GM18861 (cell line): ENCODE results near the gene MUC3A.

Experiments used
- ATAC-seq: cut with Tn5 transposase; IDR thresholded peaks from one replicate; pipeline ENCODE4 v1.9.1; 2021; ENCODE audit not compliant: unreplicated experiment

Gene MUC3A

DNA sequence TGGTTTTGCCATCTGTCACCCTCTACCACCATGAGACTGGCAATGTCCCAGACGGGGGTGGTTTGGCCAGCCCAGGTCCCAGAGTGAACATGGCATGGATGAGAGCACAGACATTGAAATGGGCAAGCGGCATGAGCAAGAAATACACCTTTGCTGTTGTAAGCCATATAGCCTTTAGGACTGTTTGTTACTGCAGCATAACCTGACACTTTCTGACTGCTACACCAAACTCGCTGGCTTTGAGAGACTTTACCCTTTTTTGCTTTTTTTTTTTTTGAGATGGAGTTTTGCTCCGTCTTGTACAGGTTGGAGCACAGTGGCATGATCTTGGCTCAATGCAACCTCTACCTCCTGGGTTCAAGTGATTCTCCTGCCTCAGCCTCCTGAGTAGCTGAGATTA, 5.2 kb upstream of the MUC3A start:
- no peak for ATAC-seq

GRCh38 chr7:100946111-100946510, 3.2 kb upstream of the MUC3A start:
- no peak for ATAC-seq

GRCh38 chr7:100946766-100947365, 2.5 kb upstream of the MUC3A start:
- no peak for ATAC-seq

DNA sequence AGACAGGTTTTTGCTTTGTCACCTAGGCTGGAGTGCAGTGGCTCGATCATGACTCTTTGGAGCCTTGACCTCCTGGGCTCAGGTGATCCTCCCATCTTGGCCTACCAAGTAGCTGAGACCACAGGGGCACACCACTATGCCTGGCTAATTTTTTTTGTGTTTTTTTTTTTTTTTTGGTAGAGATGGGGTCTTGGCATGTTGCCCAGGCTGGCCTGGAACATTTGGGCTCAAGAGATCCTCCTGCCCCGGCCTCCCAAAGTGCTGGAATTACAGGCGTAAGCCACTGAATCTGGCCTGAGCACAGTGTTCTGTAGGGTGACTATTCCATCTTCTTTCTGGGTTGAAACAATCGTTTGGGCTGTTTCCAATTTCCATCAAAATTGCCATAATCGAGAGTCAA, 1.5 kb upstream of the MUC3A start:
- no peak for ATAC-seq

DNA sequence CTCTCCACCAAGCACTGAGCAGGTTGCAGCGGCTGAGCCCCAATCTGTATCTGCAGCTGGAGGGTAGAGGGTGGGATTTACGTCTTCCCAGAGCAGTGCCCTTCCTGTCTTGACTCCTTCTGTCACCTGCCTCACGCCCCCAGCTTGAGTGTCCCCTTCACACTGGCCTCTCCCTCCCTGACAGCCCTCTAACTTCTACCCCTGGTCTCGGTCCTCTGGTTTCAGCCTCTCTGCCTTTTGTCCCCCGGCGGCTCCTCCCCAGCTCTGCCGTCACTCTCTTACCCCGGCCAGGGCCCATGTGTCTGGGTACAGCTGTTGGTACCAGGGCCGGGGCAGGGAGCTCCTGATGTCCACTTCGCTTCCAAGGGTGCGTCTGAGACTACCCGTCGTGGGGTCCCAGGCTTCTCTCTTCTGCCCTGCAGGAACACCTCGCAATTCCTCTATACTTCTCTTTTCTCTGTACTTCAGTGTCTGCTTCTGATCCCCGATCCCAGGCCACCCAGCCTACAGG, 654 bp downstream of the MUC3A start:
- no peak for ATAC-seq

GRCh38 chr7:100951172-100951571, 1.8 kb downstream of the MUC3A start:
- ATAC-seq = no peak

- ATAC-seq = no peak
Measured at GRCh38 chr7:100951888-100952560, 2.7 kb downstream of the MUC3A start.

- ATAC-seq = no peak
Measured at GRCh38 chr7:100952641-100953040, 3.3 kb downstream of the MUC3A start.

GRCh38 chr7:100957832-100958421, 8.6 kb downstream of the MUC3A start:
- ATAC-seq = no peak

DNA sequence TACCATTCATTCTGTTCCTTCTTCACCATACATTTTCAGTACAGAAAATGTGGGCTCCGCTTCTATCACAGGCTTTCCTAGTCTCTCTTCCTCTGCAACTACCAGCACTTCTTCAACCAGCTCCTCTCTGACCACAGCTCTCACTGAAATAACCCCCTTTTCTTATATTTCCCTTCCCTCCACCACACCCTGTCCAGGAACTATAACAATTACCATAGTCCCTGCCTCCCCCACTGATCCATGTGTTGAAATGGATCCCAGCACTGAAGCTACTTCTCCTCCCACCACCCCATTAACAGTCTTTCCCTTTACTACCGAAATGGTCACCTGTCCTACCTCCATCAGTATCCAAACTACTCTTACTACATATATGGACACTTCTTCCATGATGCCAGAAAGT, 10.6 kb downstream of the MUC3A start:
- ATAC-seq = no peak

DNA sequence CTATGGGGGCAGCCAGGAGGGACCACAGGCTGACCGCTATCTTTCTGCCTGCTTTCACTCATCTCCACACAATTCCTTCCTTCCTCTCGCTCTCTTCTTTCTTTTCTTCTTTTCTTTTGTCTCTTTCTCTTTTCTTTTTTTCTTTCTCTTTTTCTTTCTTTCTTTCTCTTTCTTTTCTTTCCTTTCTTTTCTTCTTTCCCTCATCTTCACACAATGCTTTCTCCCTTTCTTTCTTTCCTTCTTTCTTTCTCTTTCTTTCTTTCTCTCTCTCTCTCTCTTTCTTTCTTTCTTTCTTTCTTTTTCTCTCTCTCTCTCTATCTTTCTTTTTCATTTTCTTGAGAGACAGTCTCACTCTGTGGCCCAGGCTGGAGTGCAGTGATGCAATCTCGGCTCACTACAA, 13.2 kb downstream of the MUC3A start:
- no peak for ATAC-seq

GRCh38 chr7:100963386-100963785, 14.1 kb downstream of the MUC3A start:
- ATAC-seq = no peak

DNA sequence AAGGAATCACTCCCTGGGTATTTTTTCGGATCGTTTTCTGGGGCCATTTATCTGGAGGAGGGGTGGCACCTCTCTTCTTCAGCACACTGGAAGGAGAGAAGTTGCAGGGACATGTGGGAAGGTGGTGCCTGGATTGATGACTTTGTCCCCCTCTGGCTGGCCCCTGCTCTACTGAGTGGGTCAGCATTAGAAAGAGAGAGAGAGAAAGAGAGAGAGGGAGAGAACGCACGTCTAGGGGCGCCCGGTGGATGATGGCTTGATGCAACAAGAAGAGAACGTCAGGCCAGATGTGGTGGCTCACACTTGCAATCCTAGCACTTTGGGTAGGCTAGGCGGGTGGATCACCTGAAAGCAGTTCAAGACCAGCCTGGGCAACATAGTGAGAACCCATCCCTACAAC, 14.5 kb downstream of the MUC3A start:
- no peak for ATAC-seq

DNA sequence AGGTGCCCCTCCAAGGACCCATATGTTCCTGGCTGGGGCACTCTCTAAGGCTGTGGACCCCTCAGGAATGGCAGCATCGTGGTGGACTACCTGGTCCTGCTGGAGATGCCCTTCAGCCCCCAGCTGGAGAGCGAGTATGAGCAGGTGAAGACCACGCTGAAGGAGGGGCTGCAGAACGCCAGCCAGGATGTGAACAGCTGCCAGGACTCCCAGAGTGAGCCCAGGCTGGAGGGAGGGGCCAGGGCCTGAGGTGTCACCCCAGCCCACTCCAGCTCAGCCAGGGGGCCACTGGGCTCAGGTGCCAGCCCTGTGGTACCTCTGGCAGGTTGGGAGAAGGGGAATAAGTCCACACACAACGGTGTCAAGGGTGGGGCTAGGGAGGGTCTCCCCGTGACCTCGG, 15.3 kb downstream of the MUC3A start:
- no peak for ATAC-seq

- ATAC-seq = no peak
Measured at GRCh38 chr7:100965045-100965722, 15.8 kb downstream of the MUC3A start.

- ATAC-seq = no peak
Measured at GRCh38 chr7:100965723-100966541, 16.6 kb downstream of the MUC3A start.

- ATAC-seq = no peak
Measured at GRCh38 chr7:100966542-100967291, 17.4 kb downstream of the MUC3A start.

DNA sequence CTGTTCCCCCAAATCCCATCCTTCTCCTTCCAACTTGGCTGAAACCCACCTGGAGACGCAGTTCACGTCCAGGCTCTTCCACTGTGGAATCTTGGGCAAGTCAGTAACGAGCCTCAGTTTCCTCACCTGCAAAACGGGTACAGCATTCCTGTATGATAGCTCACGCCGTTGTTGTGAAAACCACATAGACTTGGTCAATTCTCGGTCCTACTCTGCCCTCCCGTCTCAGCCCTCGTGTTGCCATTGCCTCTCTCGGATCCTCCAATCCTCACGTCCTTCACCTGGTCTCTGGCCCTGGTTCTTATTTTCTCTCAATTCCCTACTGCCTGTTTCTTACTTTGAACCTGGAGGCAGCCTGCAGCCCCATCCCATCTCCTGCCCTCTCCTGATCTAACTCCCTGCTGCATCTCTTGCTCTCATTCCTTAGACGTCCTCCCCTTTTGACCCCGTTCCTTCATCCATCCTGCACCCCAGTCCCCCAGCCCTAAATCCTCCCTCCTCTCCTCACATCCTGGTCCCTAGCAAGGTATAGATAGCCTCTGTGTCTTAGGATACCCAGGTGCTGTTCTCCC, 18.0 kb downstream of the MUC3A start:
- ATAC-seq = no peak

DNA sequence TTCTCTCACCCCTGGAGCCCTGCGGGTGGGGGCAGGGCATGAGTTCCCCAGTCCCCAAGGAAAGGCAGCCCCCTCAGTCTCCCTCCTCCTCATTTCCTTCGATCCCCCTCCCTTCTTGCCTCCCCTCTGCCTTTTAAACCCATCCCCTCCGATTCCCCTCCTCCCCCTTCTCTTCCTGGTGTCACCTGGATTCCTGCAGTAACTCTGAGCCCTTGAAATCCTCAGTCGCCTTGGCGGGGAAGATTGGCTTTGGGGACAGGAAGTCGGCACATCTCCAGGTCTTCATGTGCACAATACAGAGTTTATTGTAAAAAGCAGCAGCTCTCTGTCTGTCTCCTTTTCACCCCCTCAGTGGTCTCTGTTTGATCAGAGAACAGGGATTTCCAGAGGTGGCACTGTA, 18.7 kb downstream of the MUC3A start:
- no peak for ATAC-seq

DNA sequence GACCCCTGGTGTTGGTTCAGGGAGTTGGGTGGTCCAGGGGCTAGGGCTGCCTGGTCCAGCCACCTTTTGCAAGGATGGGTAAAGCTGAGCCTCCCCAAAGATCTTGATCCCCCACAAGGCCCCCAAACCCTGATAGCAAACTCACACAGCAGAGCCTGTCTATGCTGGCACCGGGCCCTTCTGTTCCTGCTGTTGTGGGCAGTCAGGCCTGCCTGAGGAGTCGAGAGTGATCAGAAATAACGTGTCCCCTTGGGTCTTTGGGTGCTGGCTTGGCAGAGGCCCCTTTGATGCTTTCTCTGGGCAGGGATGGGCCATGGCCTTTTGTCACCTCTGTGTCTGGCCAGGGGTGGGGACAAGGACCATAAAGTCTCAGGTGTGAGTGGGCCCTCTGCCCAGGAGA, 19.3 kb downstream of the MUC3A start:
- no peak for ATAC-seq
